Kasumi-1 (cell line): ENCODE measurements around the gene FOXK1.
A peak's percentile ranks its signal among the peaks of the same experiment; 100 is the strongest.
"Not testable (repeated sequence)": the region's sequence is repeated elsewhere in the genome, so short reads cannot be mapped to it uniquely, and the experiment has no call there.

Experiments
- DNase-seq, 2 experiments: peaks; one replicate each; lab custom pipeline; 2025; lab: John Stamatoyannopoulos, UW

The FOXK1 gene

GRCh38 chr7:4681886-4682620 is at the start of gene FOXK1:
Gene FOXK1, plus strand, starts transcription at chr7:4682295. Its CDS starts 14 bp downstream, at chr7:4682309.
- peak; percentile 26 to 29 for DNase-seq

- DNase-seq, result no peak
Observed at GRCh38 chr7:4633012-4633411, 49.1 kb upstream of the FOXK1 start.

GRCh38 chr7:4634166-4634565 is 47.9 kb upstream of the FOXK1 start:
- no peak for DNase-seq

- DNase-seq, result no peak
Observed at GRCh38 chr7:4638781-4639575, 43.1 kb upstream of the FOXK1 start.

- peak in 1 of 2 experiments; percentile 19 for DNase-seq
Observed at GRCh38 chr7:4641091-4641666, 40.9 kb upstream of the FOXK1 start.

- DNase-seq, result peak; percentile 45 to 52
Observed at GRCh38 chr7:4641667-4642467, 40.2 kb upstream of the FOXK1 start.

GRCh38 chr7:4642468-4643203 is 39.5 kb upstream of the FOXK1 start:
- no peak for DNase-seq

GRCh38 chr7:4643204-4643471 is 39.0 kb upstream of the FOXK1 start:
- not testable (repeated sequence) for DNase-seq

- no peak for DNase-seq
Observed at GRCh38 chr7:4645246-4645645, 36.8 kb upstream of the FOXK1 start.

GRCh38 chr7:4648111-4648510 is 34.0 kb upstream of the FOXK1 start:
- DNase-seq, result no peak

GRCh38 chr7:4650433-4651047 is 31.6 kb upstream of the FOXK1 start:
- no peak for DNase-seq

GRCh38 chr7:4653771-4654170 is 28.3 kb upstream of the FOXK1 start:
- no peak for DNase-seq

- no peak for DNase-seq
Observed at GRCh38 chr7:4655311-4655710, 26.8 kb upstream of the FOXK1 start.

- DNase-seq, result no peak
Observed at GRCh38 chr7:4655896-4656295, 26.2 kb upstream of the FOXK1 start.

GRCh38 chr7:4657640-4658417 is 24.3 kb upstream of the FOXK1 start:
- DNase-seq, result no peak

- DNase-seq, result peak; percentile 4 to 10
Observed at GRCh38 chr7:4659551-4660286, 22.4 kb upstream of the FOXK1 start.

GRCh38 chr7:4661871-4662270 is 20.2 kb upstream of the FOXK1 start:
- DNase-seq, result no peak

- no peak for DNase-seq
Observed at GRCh38 chr7:4663239-4664018, 18.7 kb upstream of the FOXK1 start.

GRCh38 chr7:4665661-4666060 is 16.4 kb upstream of the FOXK1 start:
- DNase-seq, result no peak
